ENCODE measurements around the gene B3GALT5.

The B3GALT5 gene

GRCh38 chr21:39630827-39631226, 18.1 kb downstream of the B3GALT5 start:
- no peak overlapping the region for H3K4me3 Mint-ChIP-seq
- no peaks in the 10 kb centered on the region for H3K4me1 Mint-ChIP-seq
- H3K27ac Mint-ChIP-seq: no peak overlapping the region
- peaks cover 19% of the 10 kb centered on the region for H3K27me3 Mint-ChIP-seq
- ATAC-seq (no peak), DNase-seq (no peak)
- no peaks in the 10 kb centered on the region for H3K9me3 Mint-ChIP-seq

- DNase-seq (no peak), ATAC-seq (no peak)
- Mint-ChIP-seq H3K4me1 (no peaks in the 10 kb centered on the region), H3K4me3 (no peak overlapping the region), H3K27me3 (peaks cover 19% of the 10 kb centered on the region), H3K27ac (no peak overlapping the region), H3K9me3 (no peaks in the 10 kb centered on the region)
Observed at GRCh38 chr21:39631842-39632562, 19.3 kb downstream of the B3GALT5 start.

- no peak for DNase-seq
- H3K4me1 Mint-ChIP-seq: no peaks in the 10 kb centered on the region
- no peaks in the 10 kb centered on the region for H3K9me3 Mint-ChIP-seq
- ATAC-seq: no peak
- H3K4me3 Mint-ChIP-seq: no peak overlapping the region
- H3K27ac Mint-ChIP-seq: no peak overlapping the region
- peaks cover 24% of the 10 kb centered on the region for H3K27me3 Mint-ChIP-seq
Observed at GRCh38 chr21:39632796-39633442, 20.2 kb downstream of the B3GALT5 start.

- Mint-ChIP-seq H3K27me3 (peaks cover 33% of the 10 kb centered on the region), H3K9me3 (no peaks in the 10 kb centered on the region), H3K27ac (no peak overlapping the region), H3K4me3 (no peak overlapping the region), H3K4me1 (no peaks in the 10 kb centered on the region)
- ATAC-seq (no peak), DNase-seq (no peak)
Observed at GRCh38 chr21:39633770-39634181, 21.0 kb downstream of the B3GALT5 start.

- no peak for ATAC-seq
- no peak for DNase-seq
- no peaks in the 10 kb centered on the region for H3K4me1 Mint-ChIP-seq
- no peak overlapping the region for H3K4me3 Mint-ChIP-seq
- no peak overlapping the region for H3K27ac Mint-ChIP-seq
- H3K9me3 Mint-ChIP-seq: no peaks in the 10 kb centered on the region
- H3K27me3 Mint-ChIP-seq: peaks cover 35% of the 10 kb centered on the region
Observed at GRCh38 chr21:39634507-39634906, 21.8 kb downstream of the B3GALT5 start.

GRCh38 chr21:39637197-39637970, 24.6 kb downstream of the B3GALT5 start:
- H3K4me1 Mint-ChIP-seq: no peaks in the 10 kb centered on the region
- no peak for ATAC-seq
- H3K4me3 Mint-ChIP-seq: no peak overlapping the region
- H3K27ac Mint-ChIP-seq: no peak overlapping the region
- no peak for DNase-seq
- H3K27me3 Mint-ChIP-seq: peaks cover 43% of the 10 kb centered on the region
- no peaks in the 10 kb centered on the region for H3K9me3 Mint-ChIP-seq

GRCh38 chr21:39637971-39638240, 25.2 kb downstream of the B3GALT5 start:
- Mint-ChIP-seq H3K4me1 (no peaks in the 10 kb centered on the region), H3K27ac (no peak overlapping the region)
- no peak for ATAC-seq

GRCh38 chr21:39638281-39638680, 25.5 kb downstream of the B3GALT5 start:
- H3K27me3 Mint-ChIP-seq: peaks cover 43% of the 10 kb centered on the region
- no peaks in the 10 kb centered on the region for H3K4me1 Mint-ChIP-seq
- H3K27ac Mint-ChIP-seq: no peak overlapping the region

More at GRCh38 chr21:39637971-39638240, 25.2 kb downstream of the B3GALT5 start:
- Mint-ChIP-seq H3K4me3 (no peak overlapping the region), H3K27me3 (peaks cover 43% of the 10 kb centered on the region), H3K9me3 (no peaks in the 10 kb centered on the region)
- DNase-seq: no peak

GRCh38 chr21:39640754-39641153, 28.0 kb downstream of the B3GALT5 start:
- H3K4me1 Mint-ChIP-seq: no peaks in the 10 kb centered on the region
- H3K27me3 Mint-ChIP-seq: peaks cover 32% of the 10 kb centered on the region
- no peak for ATAC-seq
- H3K9me3 Mint-ChIP-seq: peaks cover 0 to 9% of the 10 kb centered on the region in 2 donors
- no peak overlapping the region for H3K4me3 Mint-ChIP-seq
- H3K27ac Mint-ChIP-seq: no peak overlapping the region
- no peak for DNase-seq

More at GRCh38 chr21:39638281-39638680, 25.5 kb downstream of the B3GALT5 start:
- ATAC-seq (no peak), DNase-seq (no peak)
- Mint-ChIP-seq H3K9me3 (no peaks in the 10 kb centered on the region), H3K4me3 (no peak overlapping the region)

GRCh38 chr21:39641827-39642450, 29.2 kb downstream of the B3GALT5 start:
- Mint-ChIP-seq H3K27ac (no peak overlapping the region), H3K27me3 (peaks cover 25% of the 10 kb centered on the region), H3K4me3 (no peak overlapping the region), H3K4me1 (no peaks in the 10 kb centered on the region), H3K9me3 (peaks cover 5 to 16% of the 10 kb centered on the region in 2 donors)
- ATAC-seq (no peak), DNase-seq (no peak)

- Mint-ChIP-seq H3K9me3 (peaks cover 5 to 16% of the 10 kb centered on the region in 2 donors), H3K4me1 (no peaks in the 10 kb centered on the region), H3K27me3 (peaks cover 22% of the 10 kb centered on the region), H3K4me3 (no peak overlapping the region), H3K27ac (no peak overlapping the region)
- DNase-seq (no peak), ATAC-seq (no peak)
Observed at GRCh38 chr21:39644062-39644560, 31.4 kb downstream of the B3GALT5 start.

GRCh38 chr21:39645331-39645730, 32.6 kb downstream of the B3GALT5 start:
- no peak for DNase-seq
- peaks cover 5 to 16% of the 10 kb centered on the region in 2 donors for H3K9me3 Mint-ChIP-seq
- H3K4me3 Mint-ChIP-seq: no peak overlapping the region
- no peak for ATAC-seq
- H3K27ac Mint-ChIP-seq: no peak overlapping the region
- peaks cover 24% of the 10 kb centered on the region for H3K27me3 Mint-ChIP-seq
- H3K4me1 Mint-ChIP-seq: no peaks in the 10 kb centered on the region

GRCh38 chr21:39647476-39647875, 34.7 kb downstream of the B3GALT5 start:
- ATAC-seq: no peak
- peaks cover 5 to 25% of the 10 kb centered on the region in 2 donors for H3K9me3 Mint-ChIP-seq
- no peak for DNase-seq

GRCh38 chr21:39648879-39649278, 36.1 kb downstream of the B3GALT5 start:
- Mint-ChIP-seq H3K4me3 (no peak overlapping the region), H3K4me1 (no peaks in the 10 kb centered on the region), H3K27me3 (peaks cover 18% of the 10 kb centered on the region), H3K9me3 (peaks cover 8 to 25% of the 10 kb centered on the region in 2 donors), H3K27ac (no peak overlapping the region)
- ATAC-seq (no peak), DNase-seq (no peak)

More at GRCh38 chr21:39647476-39647875, 34.7 kb downstream of the B3GALT5 start:
- Mint-ChIP-seq H3K27me3 (peaks cover 18% of the 10 kb centered on the region), H3K27ac (no peak overlapping the region), H3K4me3 (no peak overlapping the region), H3K4me1 (no peaks in the 10 kb centered on the region)

- Mint-ChIP-seq H3K27me3 (peaks cover 18% of the 10 kb centered on the region), H3K27ac (no peak overlapping the region), H3K4me1 (no peaks in the 10 kb centered on the region), H3K4me3 (no peak overlapping the region), H3K9me3 (peaks cover 14 to 26% of the 10 kb centered on the region in 2 donors)
- ATAC-seq: no peak
- no peak for DNase-seq
Observed at GRCh38 chr21:39649526-39649925, 36.8 kb downstream of the B3GALT5 start.

All from stimulated activated naive CD8-positive, alpha-beta T cell treated with anti-CD3 and anti-CD28 coated beads, Interleukin-15, amount 100 ng/mL, for 72 hours (primary cell).